MCF 10A (cell line): ENCODE results near the gene PRXL2A. TPM values are rescaled to one million over a fixed set of nuclear protein-coding genes. Genes with fewer than 3 reads are reported as not detected.

Experiments
- BruUV-seq: library from RNA; stranded (reverse); fragments of 400-500 nt; replicated peaks from 2 replicates; lab custom pipeline; 2021; lab: Mats Ljungman, UMichigan
- CTCF ChIA-PET: fragments of 300-600 bp; sonication (Branson Sonifier 250); formaldehyde crosslinking; extraction: SDS; loops from one replicate; lab custom pipeline; 2021; ENCODE audit warnings: antibody characterized with exemption, inconsistent platforms; lab: Yijun Ruan, JAX
- POLR2A ChIA-PET: fragments of 300-600, 350-650 bp; sonication (Branson Sonifier 250); formaldehyde crosslinking; extraction: SDS; loops from one replicate; lab custom pipeline; 2020; ENCODE audit warnings: antibody characterized with exemption, inconsistent platforms; lab: Yijun Ruan, JAX
- DNase-seq: peaks from one replicate; pipeline ENCODE4 v3.0.0-alpha.2; 2018; ENCODE audit not compliant: unreplicated experiment
- H3K27ac Mint-ChIP-seq: one replicate; pipeline ENCODE4 v1.8.0; 2022; ENCODE audit warnings: mild to moderate bottlenecking, low read depth, mixed read lengths; ENCODE audit not compliant: unreplicated experiment
- H3K27me3 Mint-ChIP-seq: one replicate; pipeline ENCODE4 v1.8.0; 2022; ENCODE audit warnings: mixed read lengths; ENCODE audit not compliant: insufficient read depth, unreplicated experiment
- H3K36me3 Mint-ChIP-seq: one replicate; pipeline ENCODE4 v1.8.0; 2022; ENCODE audit warnings: mild to moderate bottlenecking, moderate library complexity, mixed read lengths; ENCODE audit not compliant: insufficient read depth, unreplicated experiment
- H3K4me1 Mint-ChIP-seq: one replicate; pipeline ENCODE4 v1.8.0; 2022; ENCODE audit warnings: mixed read lengths; ENCODE audit not compliant: insufficient read depth, unreplicated experiment
- H3K4me3 Mint-ChIP-seq: one replicate; pipeline ENCODE4 v1.8.0; 2022; ENCODE audit warnings: mild to moderate bottlenecking, moderate library complexity, mixed read lengths; ENCODE audit not compliant: unreplicated experiment
- H3K9me3 Mint-ChIP-seq: one replicate; pipeline ENCODE4 v1.8.0; 2022; ENCODE audit warnings: mixed read lengths; ENCODE audit not compliant: unreplicated experiment
- intact Hi-C: fragments of 100-400 bp; cut with micrococcal nuclease; formaldehyde crosslinking; loops from 2 replicates; pipeline ENCODE4 v1.14.1; 2022
- total RNA-seq: library from RNA; stranded (reverse); gene quantifications from 2 replicates; pipeline ENCODE4 v1.2.3, GENCODE V29; 2022
- TF ChIP-seq, protein P1 (sequence below): fragments of 200-600 bp; IDR thresholded peaks from one replicate; pipeline ENCODE4 v1.8.0; 2022; ENCODE audit warnings: antibody characterized with exemption, mild to moderate bottlenecking; ENCODE audit not compliant: unreplicated experiment

Gene PRXL2A
- total RNA-seq, 1 experiment from 2014 or later = 6.7 TPM

DNA sequence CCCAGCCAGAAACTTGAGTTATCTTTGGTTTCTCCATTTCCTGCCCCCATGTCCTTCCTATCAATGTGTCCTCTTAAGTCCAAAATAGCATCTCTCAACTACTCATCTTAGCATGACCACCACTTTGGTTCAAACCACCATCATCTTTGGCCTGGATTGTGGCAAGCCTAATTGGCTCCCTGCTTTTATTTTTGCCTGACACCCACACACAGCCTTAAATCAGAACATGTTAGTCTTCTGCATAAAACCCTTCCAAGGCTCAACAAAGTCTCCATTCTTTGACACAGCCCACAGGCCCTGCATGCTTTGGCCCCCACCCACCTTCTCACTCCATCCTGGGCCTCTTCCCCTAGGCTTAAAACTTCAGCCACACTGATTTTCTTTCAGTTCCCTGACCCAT, 43.7 kb downstream of the PRXL2A start:
- POLR2A ChIA-PET = interaction anchor here (2.1 to 12.8 kb wide), 2 partner anchors 18 to 53 kb away, joined by 20 to 174 read pairs; no protein-coding TSS in a partner anchor

DNA sequence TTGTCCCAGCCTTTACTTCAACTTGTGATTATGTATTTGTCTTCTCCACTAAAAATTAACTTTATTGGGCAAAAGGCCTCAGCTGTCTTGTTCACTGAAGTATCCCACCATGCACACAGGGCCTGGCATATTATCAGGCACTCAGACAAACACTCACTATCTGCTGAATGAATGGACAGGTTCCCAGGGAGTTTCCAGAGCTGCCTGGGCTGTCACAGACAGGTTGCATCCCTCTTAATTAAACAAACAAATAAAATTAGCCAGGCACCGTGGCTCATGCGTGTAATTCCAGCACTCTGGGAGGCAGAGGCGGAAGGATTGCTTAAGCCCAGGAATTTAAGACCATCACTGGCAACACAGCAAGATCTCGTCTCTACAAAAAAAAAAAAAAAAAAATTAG, 44.3 kb downstream of the PRXL2A start:
- DNase-seq = no peak
- Mint-ChIP-seq H3K4me3 (no peak overlapping the region), H3K27me3 (no peaks in the 10 kb centered on the region), H3K27ac (no peak overlapping the region), H3K9me3 (no peaks in the 10 kb centered on the region), H3K4me1 (peaks cover 15% of the 10 kb centered on the region), H3K36me3 (no peaks in the 10 kb centered on the region)
- CTCF ChIA-PET = interaction anchor here (0.6 to 33.7 kb wide), 7 partner anchors 8 to 66 kb away, joined by 3 to 923 read pairs (median 4); no protein-coding TSS in a partner anchor
- POLR2A ChIA-PET = interaction anchor here (1.1 to 12.8 kb wide), 5 partner anchors 17 to 71 kb away, joined by 3 to 225 read pairs (median 20); no protein-coding TSS in a partner anchor
- TF ChIP-seq, protein P1, sequence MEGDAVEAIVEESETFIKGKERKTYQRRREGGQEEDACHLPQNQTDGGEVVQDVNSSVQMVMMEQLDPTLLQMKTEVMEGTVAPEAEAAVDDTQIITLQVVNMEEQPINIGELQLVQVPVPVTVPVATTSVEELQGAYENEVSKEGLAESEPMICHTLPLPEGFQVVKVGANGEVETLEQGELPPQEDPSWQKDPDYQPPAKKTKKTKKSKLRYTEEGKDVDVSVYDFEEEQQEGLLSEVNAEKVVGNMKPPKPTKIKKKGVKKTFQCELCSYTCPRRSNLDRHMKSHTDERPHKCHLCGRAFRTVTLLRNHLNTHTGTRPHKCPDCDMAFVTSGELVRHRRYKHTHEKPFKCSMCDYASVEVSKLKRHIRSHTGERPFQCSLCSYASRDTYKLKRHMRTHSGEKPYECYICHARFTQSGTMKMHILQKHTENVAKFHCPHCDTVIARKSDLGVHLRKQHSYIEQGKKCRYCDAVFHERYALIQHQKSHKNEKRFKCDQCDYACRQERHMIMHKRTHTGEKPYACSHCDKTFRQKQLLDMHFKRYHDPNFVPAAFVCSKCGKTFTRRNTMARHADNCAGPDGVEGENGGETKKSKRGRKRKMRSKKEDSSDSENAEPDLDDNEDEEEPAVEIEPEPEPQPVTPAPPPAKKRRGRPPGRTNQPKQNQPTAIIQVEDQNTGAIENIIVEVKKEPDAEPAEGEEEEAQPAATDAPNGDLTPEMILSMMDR = no peak
- intact Hi-C loops = no loop called here
- BruUV-seq = no TSS peak

More for the DNA sequence above, 43.7 kb downstream of the PRXL2A start:
- TF ChIP-seq, protein P1 = no peak
- Mint-ChIP-seq H3K4me1 (peaks cover 15% of the 10 kb centered on the region), H3K36me3 (no peaks in the 10 kb centered on the region), H3K4me3 (no peak overlapping the region), H3K27ac (no peak overlapping the region), H3K9me3 (no peaks in the 10 kb centered on the region), H3K27me3 (no peaks in the 10 kb centered on the region)
- CTCF ChIA-PET = interaction anchor here (1.0 to 33.7 kb wide), 5 partner anchors 8 to 66 kb away, joined by 3 to 923 read pairs (median 4); no protein-coding TSS in a partner anchor
- DNase-seq = no peak
- intact Hi-C loops = no loop called here
- no TSS peak for BruUV-seq

DNA sequence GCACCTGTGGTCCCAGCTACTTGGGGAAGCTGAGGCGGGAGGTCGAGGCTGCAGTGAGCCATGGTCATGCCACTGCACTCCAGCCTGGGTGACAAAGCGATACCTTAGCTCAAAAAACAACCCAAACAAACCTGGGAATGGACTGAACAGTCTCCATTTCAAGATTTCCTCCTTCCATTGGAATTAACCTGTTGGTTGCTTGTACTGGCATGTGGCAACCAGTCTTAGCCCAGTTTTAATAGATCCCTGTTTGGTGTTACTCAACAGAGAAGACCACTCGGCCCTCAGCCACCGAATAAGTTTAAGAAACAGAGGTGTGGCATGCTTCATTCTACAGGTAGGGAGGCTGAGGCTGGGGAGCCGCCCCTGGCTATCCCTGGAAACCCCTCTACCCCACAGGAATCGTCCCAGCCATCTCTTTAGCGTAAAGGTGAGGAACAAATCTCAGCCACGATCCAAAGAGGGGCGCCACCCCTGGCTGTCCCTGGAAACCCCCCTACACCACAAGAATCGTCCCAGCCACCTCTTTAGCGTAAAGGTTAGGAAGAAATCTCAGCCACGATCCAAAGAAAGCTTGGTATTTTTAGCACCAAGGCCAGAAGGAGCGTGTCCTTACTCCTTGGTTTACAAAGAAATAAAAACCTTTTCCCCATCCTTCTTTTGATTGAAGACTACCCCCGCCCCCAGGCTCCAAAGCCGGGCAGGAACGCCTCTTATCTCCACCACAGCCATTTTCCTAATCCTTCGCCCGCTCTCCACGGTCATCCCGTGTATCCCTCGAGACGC, 44.9 kb downstream of the PRXL2A start:
- peaks cover 15% of the 10 kb centered on the region for H3K4me1 Mint-ChIP-seq
- H3K27me3 Mint-ChIP-seq = no peaks in the 10 kb centered on the region
- no peak overlapping the region for H3K27ac Mint-ChIP-seq
- ChIA-PET CTCF (interaction anchor here (0.6 to 33.7 kb wide), 8 partner anchors 9 to 210 kb away, joined by 3 to 923 read pairs (median 4); no protein-coding TSS in a partner anchor), POLR2A (interaction anchor here (0.6 to 12.8 kb wide), 11 partner anchors 8 to 71 kb away, joined by 3 to 225 read pairs (median 4); no protein-coding TSS in a partner anchor)
- no peaks in the 10 kb centered on the region for H3K9me3 Mint-ChIP-seq
- H3K4me3 Mint-ChIP-seq = peak overlapping the region; percentile 79
- TF ChIP-seq, protein P1 = no peak
- H3K36me3 Mint-ChIP-seq = peaks cover 6% of the 10 kb centered on the region
- DNase-seq = no peak
- BruUV-seq = TSS peak; percentile 66
- intact Hi-C loops = no loop called here
